T-helper 2 cell treated with Interferon-gamma antibody and Interleukin-4, amounts not matched to agents 5 μg/mL and 100 μg/mL, for 36 hours (primary cell): Measurements from ENCODE around the gene SLC19A3.

Experiments used
- DNase-seq: peaks from one replicate; pipeline ENCODE4 v3.0.0; 2021; ENCODE audit warnings: low spot score
- H3K27ac Mint-ChIP-seq: one replicate; pipeline ENCODE4 v1.8.0; 2021; ENCODE audit warnings: mild to moderate bottlenecking, mixed read lengths
- H3K27me3 Mint-ChIP-seq: one replicate; pipeline ENCODE4 v1.8.0; 2021; ENCODE audit warnings: low read depth, mixed read lengths
- H3K36me3 Mint-ChIP-seq: one replicate; pipeline ENCODE4 v1.8.0; 2021; ENCODE audit warnings: low read depth, mixed read lengths
- H3K4me1 Mint-ChIP-seq: one replicate; pipeline ENCODE4 v1.8.0; 2021; ENCODE audit warnings: low read depth, mixed read lengths
- H3K4me3 Mint-ChIP-seq: one replicate; pipeline ENCODE4 v1.8.0; 2022; ENCODE audit warnings: mild to moderate bottlenecking, moderate library complexity, mixed read lengths
- H3K9me3 Mint-ChIP-seq: one replicate; pipeline ENCODE4 v1.8.0; 2021; ENCODE audit warnings: mixed read lengths

SLC19A3 gene

DNA sequence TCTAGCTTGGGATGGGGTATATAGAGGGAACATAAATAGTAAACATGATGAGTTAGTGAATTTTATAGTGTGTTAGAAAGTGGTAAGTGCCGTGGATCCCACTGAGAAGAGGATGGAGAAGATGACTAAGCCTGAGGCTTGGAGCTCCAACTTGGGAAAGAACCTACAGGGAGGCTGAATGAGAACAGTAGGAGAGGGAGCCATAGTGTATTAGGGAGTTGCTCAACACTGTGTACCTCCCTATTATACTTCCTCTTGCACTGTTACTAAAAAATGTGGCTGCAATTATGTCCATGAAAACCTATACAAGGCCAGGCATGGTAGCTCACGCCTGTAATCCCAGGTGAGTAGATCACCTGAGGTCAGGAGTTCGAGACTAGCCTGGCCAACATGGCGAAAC, 2.9 kb upstream of the SLC19A3 start:
- H3K4me3 Mint-ChIP-seq = no peak overlapping the region
- H3K27me3 Mint-ChIP-seq = peaks cover 13% of the 10 kb centered on the region
- no peak for DNase-seq
- no peaks in the 10 kb centered on the region for H3K4me1 Mint-ChIP-seq
- H3K36me3 Mint-ChIP-seq = no peaks in the 10 kb centered on the region
- no peak overlapping the region for H3K27ac Mint-ChIP-seq
- no peaks in the 10 kb centered on the region for H3K9me3 Mint-ChIP-seq

- Mint-ChIP-seq H3K27ac (no peak overlapping the region), H3K36me3 (no peaks in the 10 kb centered on the region), H3K4me3 (no peak overlapping the region), H3K27me3 (peaks cover 13% of the 10 kb centered on the region), H3K4me1 (no peaks in the 10 kb centered on the region), H3K9me3 (no peaks in the 10 kb centered on the region)
- no peak for DNase-seq
These were observed 1.8 kb upstream of the SLC19A3 start for GRCh38 chr2:227719641-227720040.

GRCh38 chr2:227716501-227716900, 1.3 kb downstream of the SLC19A3 start:
- Mint-ChIP-seq H3K27me3 (peaks cover 13% of the 10 kb centered on the region), H3K9me3 (no peaks in the 10 kb centered on the region), H3K27ac (no peak overlapping the region), H3K4me1 (no peaks in the 10 kb centered on the region), H3K36me3 (no peaks in the 10 kb centered on the region), H3K4me3 (no peak overlapping the region)
- DNase-seq = no peak

GRCh38 chr2:227713291-227713690, 4.5 kb downstream of the SLC19A3 start:
- Mint-ChIP-seq H3K4me1 (no peaks in the 10 kb centered on the region), H3K4me3 (no peak overlapping the region), H3K27ac (no peak overlapping the region), H3K36me3 (no peaks in the 10 kb centered on the region), H3K9me3 (no peaks in the 10 kb centered on the region), H3K27me3 (peaks cover 13% of the 10 kb centered on the region)
- DNase-seq = no peak

DNA sequence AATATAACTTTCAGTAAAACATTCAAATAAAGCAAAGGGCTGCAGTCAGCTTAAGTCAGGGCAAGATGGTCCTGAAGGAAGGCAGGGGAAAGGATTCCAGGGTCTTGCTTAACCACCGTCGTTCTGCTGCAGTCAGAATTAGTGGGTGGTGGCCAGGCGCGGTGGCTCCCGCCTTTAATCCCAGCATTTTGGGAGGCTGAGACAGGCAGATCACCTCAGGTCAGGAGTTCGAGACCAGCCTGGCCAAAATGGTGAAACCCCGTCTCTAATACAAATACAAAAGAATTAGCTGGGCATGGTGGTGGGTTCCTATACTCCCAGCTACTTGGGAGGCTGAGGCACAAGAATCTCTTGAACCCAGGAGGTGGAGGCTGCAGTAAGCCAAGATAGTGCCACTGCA, 6.8 kb downstream of the SLC19A3 start:
- Mint-ChIP-seq H3K4me3 (no peak overlapping the region), H3K27ac (no peak overlapping the region), H3K9me3 (no peaks in the 10 kb centered on the region), H3K36me3 (no peaks in the 10 kb centered on the region), H3K4me1 (no peaks in the 10 kb centered on the region), H3K27me3 (no peaks in the 10 kb centered on the region)
- no peak for DNase-seq

DNA sequence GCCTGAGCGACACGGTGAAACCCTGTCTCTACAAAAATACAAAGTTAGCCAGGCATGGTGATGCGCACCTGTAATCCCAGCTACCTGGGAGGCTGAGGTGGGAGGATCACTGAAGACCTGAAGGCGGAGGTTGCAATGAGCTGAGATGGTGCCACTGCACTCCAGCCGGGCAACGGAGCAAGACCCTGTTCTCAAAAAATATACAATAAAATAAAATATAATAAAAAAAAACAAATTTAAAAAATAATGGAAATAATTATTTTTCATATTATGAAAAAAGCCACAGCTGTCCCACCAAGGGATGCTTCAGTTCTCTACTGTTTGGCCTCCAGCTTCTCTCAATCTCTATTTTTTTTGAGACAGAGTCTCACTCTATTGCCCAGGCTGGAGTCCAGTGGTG, 10.4 kb downstream of the SLC19A3 start:
- H3K4me1 Mint-ChIP-seq = no peaks in the 10 kb centered on the region
- H3K27ac Mint-ChIP-seq = no peak overlapping the region
- DNase-seq = no peak
- no peaks in the 10 kb centered on the region for H3K36me3 Mint-ChIP-seq
- no peaks in the 10 kb centered on the region for H3K27me3 Mint-ChIP-seq
- no peaks in the 10 kb centered on the region for H3K9me3 Mint-ChIP-seq
- H3K4me3 Mint-ChIP-seq = no peak overlapping the region

DNA sequence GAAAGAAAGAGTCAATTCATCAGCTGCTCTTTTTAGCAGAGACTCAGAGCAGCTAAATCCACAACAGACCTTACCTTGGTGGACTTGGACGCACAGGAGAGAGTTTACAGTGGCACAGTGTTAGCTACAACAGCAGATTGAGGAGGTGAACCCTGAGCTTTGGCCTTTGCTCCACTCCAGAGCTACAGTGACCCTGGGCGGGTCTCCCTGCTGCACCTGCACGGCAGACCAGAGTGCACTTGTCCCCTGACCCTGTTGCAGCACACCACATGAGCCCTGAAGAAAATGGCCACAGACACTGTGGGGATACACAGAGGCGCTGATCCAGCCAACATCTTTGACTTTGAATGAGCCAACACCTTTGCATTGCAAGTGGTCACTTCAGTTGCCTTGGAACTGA, 11.0 kb downstream of the SLC19A3 start:
- H3K27me3 Mint-ChIP-seq = no peaks in the 10 kb centered on the region
- no peaks in the 10 kb centered on the region for H3K36me3 Mint-ChIP-seq
- H3K4me1 Mint-ChIP-seq = no peaks in the 10 kb centered on the region
- no peak overlapping the region for H3K27ac Mint-ChIP-seq
- no peak overlapping the region for H3K4me3 Mint-ChIP-seq
- DNase-seq = no peak
- H3K9me3 Mint-ChIP-seq = no peaks in the 10 kb centered on the region

GRCh38 chr2:227703961-227704360, 13.9 kb downstream of the SLC19A3 start:
- no peak overlapping the region for H3K4me3 Mint-ChIP-seq
- H3K27me3 Mint-ChIP-seq = no peaks in the 10 kb centered on the region
- no peaks in the 10 kb centered on the region for H3K4me1 Mint-ChIP-seq
- H3K9me3 Mint-ChIP-seq = no peaks in the 10 kb centered on the region
- no peak overlapping the region for H3K27ac Mint-ChIP-seq
- DNase-seq = no peak
- no peaks in the 10 kb centered on the region for H3K36me3 Mint-ChIP-seq

DNA sequence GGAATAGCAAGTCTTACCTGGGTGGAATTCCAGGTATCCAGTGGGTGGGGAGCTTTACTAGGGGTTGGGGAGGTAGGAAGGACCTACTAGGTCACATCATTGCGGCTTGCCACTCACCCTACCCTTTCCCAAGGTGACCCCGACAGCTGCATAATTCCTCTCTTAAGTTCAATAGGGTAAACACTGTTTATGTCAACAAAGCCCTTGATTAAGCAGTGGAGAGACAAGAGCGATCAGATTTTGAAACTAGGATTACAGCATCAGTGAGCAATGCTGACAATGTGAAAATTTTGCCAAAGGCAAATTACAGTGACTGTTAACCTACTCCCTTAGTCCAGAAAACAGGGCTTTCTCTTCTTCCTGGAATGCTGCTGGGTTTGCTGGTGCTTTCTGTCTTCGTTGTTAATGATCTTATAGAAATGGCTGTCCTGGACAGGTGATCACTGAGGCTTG, 14.5 kb downstream of the SLC19A3 start:
- Mint-ChIP-seq H3K27ac (no peak overlapping the region), H3K36me3 (no peaks in the 10 kb centered on the region)
- no peak for DNase-seq

DNA sequence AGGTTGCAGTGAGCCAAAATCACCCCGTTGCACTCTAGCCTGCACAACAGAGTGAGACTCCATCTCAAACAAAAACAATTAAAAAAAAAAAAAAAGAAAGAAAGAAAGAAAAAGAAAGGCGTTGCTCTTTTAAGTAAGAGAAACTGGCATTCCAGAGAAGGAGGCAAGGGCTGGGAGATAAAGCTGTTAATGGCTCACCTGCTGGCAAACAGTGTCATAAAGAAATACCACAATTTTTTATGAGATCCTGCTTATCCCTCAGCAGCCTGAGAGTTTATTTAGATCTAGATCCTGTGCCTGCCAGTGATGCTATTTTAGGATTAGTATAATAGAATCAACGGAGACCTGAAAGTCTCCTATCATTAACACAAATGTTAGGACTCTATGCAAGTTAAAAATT, 16.3 kb downstream of the SLC19A3 start:
- Mint-ChIP-seq H3K9me3 (no peaks in the 10 kb centered on the region), H3K36me3 (no peaks in the 10 kb centered on the region), H3K4me3 (no peak overlapping the region), H3K27me3 (no peaks in the 10 kb centered on the region), H3K4me1 (no peaks in the 10 kb centered on the region), H3K27ac (no peak overlapping the region)
- no peak for DNase-seq

More for the DNA sequence above, 14.5 kb downstream of the SLC19A3 start:
- H3K27me3 Mint-ChIP-seq = no peaks in the 10 kb centered on the region
- H3K4me1 Mint-ChIP-seq = no peaks in the 10 kb centered on the region
- H3K9me3 Mint-ChIP-seq = no peaks in the 10 kb centered on the region
- no peak overlapping the region for H3K4me3 Mint-ChIP-seq

DNA sequence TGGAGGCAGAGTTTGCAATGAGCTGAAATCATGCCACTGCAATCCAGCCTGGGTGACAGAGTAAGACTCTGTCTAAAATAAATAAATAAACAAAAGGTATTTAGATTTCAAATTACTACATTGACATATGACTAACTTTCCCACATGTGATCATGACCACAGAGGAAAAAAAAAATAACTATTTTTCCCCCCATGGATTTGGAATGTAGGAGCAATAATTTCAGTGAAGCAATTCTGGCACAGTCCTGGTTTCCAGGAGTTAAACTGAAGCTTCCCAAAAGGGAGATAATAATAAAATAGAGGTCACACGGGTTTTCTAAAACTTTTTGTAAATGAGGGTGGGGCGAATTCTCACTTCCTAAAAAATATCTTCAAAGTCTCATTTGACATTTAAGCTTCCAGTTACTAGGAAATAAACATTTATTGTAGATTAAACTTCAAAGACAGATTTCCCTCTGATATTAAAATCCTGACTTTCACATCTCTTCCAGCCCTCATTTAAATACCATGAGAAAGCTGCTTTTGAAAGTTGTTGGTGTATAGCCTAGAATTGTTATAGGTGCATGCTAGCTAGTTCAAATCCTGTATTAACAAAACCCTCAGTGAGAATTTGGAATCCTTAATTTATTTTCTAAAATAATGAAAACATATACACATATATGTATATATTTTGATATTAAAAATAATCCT, 20.7 kb downstream of the SLC19A3 start:
- Mint-ChIP-seq H3K27ac (no peak overlapping the region), H3K9me3 (no peaks in the 10 kb centered on the region), H3K4me3 (no peak overlapping the region), H3K36me3 (no peaks in the 10 kb centered on the region), H3K27me3 (peaks cover 7% of the 10 kb centered on the region), H3K4me1 (no peaks in the 10 kb centered on the region)
- no peak for DNase-seq

DNA sequence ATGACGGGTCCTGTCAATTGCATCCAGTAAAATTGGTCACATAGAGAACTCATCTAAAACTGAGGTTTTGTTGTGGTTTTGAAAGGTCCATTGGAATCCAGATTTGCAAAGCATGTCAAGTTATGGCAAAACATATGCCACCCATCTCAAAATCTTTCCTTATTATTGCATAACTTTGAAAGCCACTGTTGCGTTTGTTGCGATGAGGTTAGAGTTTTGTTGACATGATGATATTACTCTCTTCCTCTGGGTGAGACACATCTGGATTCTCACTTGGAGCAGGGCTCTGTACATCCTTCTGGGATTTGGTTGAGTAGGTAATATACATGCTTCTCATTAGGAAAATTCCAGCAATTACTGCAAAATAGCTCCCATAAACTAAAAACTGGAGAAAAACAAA, 30.6 kb downstream of the SLC19A3 start:
- DNase-seq = no peak
- H3K4me1 Mint-ChIP-seq = no peaks in the 10 kb centered on the region
- no peak overlapping the region for H3K4me3 Mint-ChIP-seq
- no peaks in the 10 kb centered on the region for H3K9me3 Mint-ChIP-seq
- H3K36me3 Mint-ChIP-seq = no peaks in the 10 kb centered on the region
- H3K27me3 Mint-ChIP-seq = peaks cover 2% of the 10 kb centered on the region
- H3K27ac Mint-ChIP-seq = no peak overlapping the region

- Mint-ChIP-seq H3K4me3 (no peak overlapping the region), H3K36me3 (no peaks in the 10 kb centered on the region), H3K9me3 (no peaks in the 10 kb centered on the region), H3K27me3 (peaks cover 2% of the 10 kb centered on the region), H3K27ac (no peak overlapping the region), H3K4me1 (no peaks in the 10 kb centered on the region)
- no peak for DNase-seq
These were observed 33.6 kb downstream of the SLC19A3 start for GRCh38 chr2:227684258-227684657.

DNA sequence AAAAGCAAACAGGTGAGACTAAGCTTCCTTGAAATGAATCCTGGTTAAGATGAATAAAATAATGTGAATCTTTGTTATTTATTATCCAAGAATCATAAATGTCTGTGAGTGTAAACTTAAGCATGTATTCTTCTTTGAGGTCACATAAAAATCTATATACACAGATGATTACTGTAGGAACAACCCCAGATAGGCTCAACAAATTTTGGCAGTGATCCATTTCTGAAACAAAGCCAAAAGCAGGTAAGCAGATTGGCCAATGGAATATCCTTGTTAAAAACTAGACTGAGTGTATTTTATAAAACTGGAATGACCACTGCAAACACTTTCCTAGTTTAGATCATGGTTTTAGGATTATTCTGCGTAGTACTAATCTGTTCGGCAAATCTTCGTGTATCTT, 39.9 kb downstream of the SLC19A3 start:
- Mint-ChIP-seq H3K9me3 (no peaks in the 10 kb centered on the region), H3K27me3 (no peaks in the 10 kb centered on the region), H3K36me3 (no peaks in the 10 kb centered on the region), H3K27ac (no peak overlapping the region), H3K4me1 (no peaks in the 10 kb centered on the region), H3K4me3 (no peak overlapping the region)
- no peak for DNase-seq

DNA sequence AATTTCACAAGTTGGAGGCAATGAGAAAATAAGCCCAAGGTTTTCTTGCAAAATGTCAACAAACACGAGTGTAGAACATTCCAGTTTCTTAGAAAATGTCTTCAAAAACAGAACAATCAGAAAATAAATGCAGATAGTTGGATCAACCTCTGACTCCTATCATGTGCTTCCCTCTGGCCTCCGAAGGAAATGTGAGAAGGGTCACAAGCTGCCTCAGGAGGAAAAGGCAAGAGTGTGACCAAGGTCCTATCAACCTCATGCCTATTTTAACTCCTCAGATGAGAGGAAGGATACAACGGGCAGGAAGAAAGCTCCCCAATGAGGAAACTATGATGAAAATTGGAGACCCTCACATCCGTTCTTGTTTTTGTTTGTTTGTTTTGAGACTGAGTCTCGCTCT, 43.3 kb downstream of the SLC19A3 start:
- Mint-ChIP-seq H3K36me3 (no peaks in the 10 kb centered on the region), H3K27ac (no peak overlapping the region), H3K4me3 (no peak overlapping the region), H3K4me1 (no peaks in the 10 kb centered on the region), H3K9me3 (no peaks in the 10 kb centered on the region), H3K27me3 (peaks cover 2% of the 10 kb centered on the region)
- DNase-seq = no peak
